GM18873 (cell line): ENCODE data around the gene ZC3H4.

Experiments
- ATAC-seq: cut with Tn5 transposase; IDR thresholded peaks from one replicate; pipeline ENCODE4 v1.9.1; 2021; ENCODE audit warnings: mild to moderate bottlenecking, moderate library complexity, moderate number of reproducible peaks; ENCODE audit not compliant: unreplicated experiment, low FRiP score

The ZC3H4 gene

DNA sequence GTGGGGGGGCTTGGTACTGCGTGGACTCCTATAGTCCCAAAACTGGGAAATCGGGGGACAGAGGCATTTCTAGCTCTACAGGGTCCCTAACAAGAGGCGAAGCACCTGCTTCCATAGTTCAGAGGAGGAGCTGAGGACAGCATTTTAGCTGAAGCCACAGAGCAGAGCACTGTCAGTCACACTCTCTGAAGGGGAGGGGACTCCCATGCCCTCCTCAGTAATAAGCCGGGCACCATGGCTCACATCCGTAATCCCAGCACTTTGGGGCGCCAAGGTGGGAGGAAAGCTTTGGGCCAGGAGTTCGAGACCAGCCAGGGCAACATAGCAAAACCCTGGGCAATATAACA, 90.2 kb downstream of the ZC3H4 start:
- ATAC-seq = no peak

DNA sequence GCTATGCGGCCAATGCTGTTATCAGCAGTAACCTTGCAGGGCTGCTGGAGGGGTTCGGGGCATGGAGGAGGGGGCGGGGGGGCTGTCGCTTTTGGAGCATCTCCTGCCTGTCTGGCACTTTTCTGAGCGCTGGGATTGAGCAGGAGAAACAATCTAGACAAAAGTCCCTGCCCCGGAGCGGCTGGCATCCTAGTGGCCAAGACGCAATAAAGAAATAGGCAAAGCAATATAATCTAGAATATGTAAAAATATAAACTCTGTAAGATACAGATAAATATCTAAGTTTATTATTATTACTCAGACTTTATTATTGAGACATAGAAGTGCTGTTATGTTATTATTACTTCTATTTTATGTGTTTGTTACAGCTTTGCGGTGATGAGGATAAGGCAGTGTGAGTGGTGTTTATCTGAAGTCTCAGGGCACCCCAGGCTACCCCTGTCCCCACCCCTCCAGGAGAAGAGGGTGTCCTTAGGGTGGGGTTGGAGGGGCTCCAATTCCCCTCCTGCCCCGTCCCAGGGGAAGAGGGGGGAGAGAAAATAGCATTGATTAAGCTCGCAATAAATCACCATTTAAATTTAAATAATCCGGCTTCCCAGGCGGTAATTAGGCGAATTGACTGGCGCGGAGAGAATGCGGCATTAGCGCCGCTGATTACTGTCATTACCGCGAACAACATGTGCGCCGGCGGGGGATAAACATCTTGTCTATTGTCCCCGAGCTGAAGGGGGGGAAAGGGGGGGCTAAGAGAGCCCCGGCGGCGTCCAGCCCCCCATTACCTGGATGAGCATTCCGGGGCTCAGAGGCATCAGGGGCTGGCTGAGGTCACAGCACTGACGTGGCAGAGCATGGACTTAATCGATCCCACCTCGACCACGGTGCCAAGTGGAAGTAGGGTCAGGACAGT, 90.8 kb downstream of the ZC3H4 start:
- no peak for ATAC-seq

DNA sequence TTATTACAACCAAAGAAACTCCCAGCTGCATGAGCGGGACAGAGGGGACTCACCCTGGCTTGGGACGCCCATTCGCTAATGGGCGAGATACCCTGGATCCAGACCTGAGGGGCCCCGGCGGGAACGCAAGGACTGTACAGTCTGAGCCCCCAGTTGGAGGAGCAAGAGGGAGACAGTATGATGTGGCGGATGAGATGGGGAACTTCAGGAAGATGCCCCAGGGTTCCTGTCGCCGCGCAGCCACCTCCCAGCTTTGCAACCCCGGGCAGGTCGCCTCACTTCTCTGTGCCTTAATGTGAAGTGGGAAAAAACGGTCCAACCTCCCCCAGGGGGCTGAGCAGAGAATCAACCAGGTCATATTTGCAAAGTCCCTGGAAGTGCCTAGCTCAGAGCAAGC, 91.4 kb downstream of the ZC3H4 start:
- no peak for ATAC-seq

DNA sequence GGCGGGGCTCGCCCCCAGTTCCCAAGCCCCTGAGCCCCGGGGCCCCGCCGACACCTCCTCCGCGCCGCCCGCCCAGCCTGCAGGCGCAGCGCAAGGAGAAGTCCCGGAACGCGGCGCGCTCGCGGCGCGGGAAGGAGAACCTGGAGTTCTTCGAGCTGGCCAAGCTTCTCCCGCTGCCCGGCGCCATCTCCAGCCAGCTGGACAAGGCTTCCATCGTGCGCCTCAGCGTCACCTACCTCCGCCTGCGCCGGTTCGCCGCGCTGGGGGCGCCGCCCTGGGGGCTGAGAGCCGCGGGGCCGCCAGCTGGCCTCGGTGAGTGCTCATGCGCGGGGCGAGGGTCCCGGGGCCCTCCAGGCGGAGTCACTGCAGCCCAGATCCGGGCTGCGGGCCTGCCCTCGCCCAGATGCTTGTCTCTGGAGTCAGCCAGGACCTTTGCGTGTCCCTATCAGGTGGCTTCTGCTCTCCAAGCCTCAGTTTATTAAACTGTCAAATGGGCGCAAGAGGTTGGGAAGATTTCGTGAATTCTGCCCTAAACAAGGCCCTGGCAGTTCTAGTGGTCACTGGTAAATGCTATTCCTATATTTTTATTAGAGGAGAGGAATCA, 91.9 kb downstream of the ZC3H4 start:
- no peak for ATAC-seq

DNA sequence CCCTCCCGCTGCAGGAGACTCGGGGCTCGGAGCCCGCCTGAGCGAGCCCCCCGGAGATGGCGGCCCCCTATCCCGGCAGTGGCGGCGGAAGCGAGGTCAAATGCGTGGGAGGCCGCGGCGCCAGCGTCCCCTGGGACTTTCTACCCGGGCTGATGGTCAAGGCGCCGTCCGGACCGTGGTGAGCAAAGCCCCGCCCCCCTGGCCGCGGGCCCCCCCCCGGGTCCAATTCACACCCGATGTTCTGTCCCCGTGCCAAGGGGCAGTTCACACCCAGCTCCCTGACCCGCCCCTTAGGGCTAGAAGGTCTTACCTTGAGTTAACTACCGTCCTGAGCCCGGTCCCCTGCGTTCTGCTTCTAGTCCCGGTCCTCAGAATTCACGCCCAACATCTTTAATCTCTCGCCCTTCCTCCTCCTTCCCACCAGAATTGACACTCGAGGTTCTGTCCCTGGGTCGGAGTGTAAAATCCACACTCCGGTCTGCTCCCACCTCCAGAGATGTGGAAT, 92.5 kb downstream of the ZC3H4 start:
- ATAC-seq = no peak

DNA sequence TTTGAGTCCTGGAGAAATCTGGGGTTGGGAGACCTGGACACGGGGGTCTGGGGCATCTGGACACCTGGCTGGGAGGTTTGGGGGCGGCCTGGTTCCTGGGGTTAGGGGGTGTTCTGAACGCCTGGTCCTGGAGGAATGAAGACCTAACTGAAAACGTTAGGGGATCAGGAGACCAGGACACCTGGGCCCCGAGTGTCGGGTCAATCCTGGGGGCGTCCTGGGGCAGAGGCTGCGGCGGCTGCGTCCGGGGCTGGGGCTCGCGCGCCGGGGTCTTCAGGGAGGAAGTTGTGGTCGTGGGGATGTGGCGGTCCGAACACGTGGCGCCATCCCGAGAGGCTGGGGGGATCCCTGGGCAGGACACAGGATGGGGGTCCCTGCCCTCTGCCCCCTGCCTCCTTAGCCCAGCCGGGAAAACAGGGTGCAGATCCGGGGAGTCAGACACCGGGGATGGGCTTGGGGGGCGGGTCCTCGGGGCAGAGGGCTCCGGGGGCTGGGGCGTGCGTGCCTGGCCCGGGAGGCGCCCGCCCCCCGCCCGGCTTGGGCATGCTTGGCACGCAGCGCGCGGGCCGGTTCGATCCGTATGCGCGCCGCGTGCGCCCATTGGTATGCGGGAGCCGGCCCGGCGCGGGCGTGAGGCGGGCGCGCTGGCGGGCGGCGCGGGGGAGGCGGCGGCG, 93.3 kb downstream of the ZC3H4 start:
- no peak for ATAC-seq

DNA sequence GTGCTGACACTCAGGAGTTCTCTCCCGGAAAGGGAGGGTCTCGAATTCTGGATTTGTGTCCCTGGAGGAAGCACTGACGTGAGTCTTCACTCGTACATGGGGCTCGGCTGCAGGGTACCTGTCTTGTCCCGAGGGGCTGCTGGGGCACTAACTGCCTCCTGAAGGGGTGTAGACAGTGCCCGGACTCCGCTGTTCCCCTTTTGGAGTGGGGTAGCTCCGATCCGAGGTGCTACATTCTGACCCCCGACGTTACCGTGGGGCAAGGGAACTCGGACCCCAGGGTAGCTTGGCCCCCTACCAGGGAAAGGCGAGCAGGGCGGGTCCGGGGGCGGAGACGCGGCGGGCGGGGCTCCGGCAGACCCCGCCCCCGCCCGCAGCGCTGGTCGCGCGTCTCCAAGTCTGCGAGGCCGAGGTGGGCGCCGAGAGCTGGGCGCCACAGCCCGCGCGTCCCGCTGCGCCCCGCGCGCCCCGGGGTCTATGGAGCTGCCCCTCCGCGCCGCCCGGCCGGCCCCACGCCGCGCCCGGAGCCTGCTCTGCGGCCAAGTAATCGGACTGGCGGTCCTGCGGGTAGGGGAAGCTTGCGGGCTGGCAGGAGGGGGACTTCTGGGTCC, 94.0 kb downstream of the ZC3H4 start, which contains the start of gene NPAS1:
TSS of gene NPAS1 (plus strand) at position 407 of the 611 bp plus-strand sequence. CDS start 1,211 bp downstream, outside the sequence.
- no peak for ATAC-seq

DNA sequence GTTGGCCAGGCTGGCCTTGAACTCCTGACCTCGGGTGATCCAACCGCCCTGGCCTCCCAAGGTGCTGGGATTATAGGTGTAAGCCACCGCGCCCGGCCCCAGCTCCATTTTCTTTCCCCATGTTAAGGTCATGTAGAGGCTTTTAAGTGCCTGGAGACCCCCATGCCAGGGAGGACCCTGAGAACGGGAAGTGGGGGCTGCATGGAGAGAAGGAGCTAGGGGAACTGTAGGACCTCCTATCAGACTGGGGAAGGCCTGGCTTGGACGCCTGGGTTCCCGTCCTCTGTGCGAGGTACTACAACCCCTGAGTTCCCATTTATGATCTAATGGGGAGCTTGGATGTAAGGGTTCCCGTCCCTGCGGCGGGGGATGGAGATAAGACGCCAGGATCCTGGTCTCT, 94.7 kb downstream of the ZC3H4 start:
- ATAC-seq = no peak
